Mesenchymal stem cell (in vitro differentiated cells and primary cell): ENCODE results near the gene CCDC197.

Experiments used
- DNase-seq: peaks from one replicate; pipeline ENCODE4 v3.0.0-alpha.2; 2013
- H2AFZ ChIP-seq: one replicate; pipeline ENCODE4 v1.6.1; 2013; ENCODE audit warnings: low read depth, mild to moderate bottlenecking, control low read depth, inconsistent platforms, low read length, moderate library complexity
- H2AK5ac ChIP-seq: 2 replicates; pipeline ENCODE4 v1.6.1; 2013; ENCODE audit warnings: low read length, moderate library complexity, mild to moderate bottlenecking, inconsistent platforms; ENCODE audit not compliant: severe bottlenecking
- H2BK120ac ChIP-seq: one replicate; pipeline ENCODE4 v1.6.1; 2013; ENCODE audit warnings: low read depth, mild to moderate bottlenecking, inconsistent platforms, low read length, moderate library complexity
- H2BK12ac ChIP-seq, 2 experiments: one replicate each; pipeline ENCODE4 v1.6.1; 2013; ENCODE audit warnings: inconsistent platforms in 2 of 2, low read length in 2 of 2, mild to moderate bottlenecking in 2 of 2, moderate library complexity in 2 of 2, control low read depth in 1 of 2
- H2BK15ac ChIP-seq: one replicate; pipeline ENCODE4 v1.6.1; 2013; ENCODE audit warnings: mild to moderate bottlenecking, low read depth, inconsistent platforms; ENCODE audit not compliant: poor library complexity, severe bottlenecking
- H2BK5ac ChIP-seq: 2 replicates; pipeline ENCODE4 v1.6.1; 2013; ENCODE audit warnings: low read depth, mild to moderate bottlenecking, low read length, control low read depth, inconsistent platforms; ENCODE audit not compliant: poor library complexity, severe bottlenecking
- H3K14ac ChIP-seq, 2 experiments: one replicate each; pipeline ENCODE4 v1.6.1; 2013; ENCODE audit warnings: inconsistent platforms in 2 of 2, low read length in 2 of 2, control low read depth in 1 of 2, mild to moderate bottlenecking in 1 of 2, moderate library complexity in 1 of 2
- H3K18ac ChIP-seq, 2 experiments: one replicate each; pipeline ENCODE4 v1.6.1; 2013; ENCODE audit warnings: inconsistent platforms in 2 of 2, low read length in 2 of 2, control low read depth in 1 of 2, low read depth in 1 of 2, mild to moderate bottlenecking in 1 of 2
- H3K23ac ChIP-seq, 2 experiments: one replicate each; pipeline ENCODE4 v1.6.1; 2013; ENCODE audit warnings: inconsistent platforms in 2 of 2, low read length in 2 of 2, mild to moderate bottlenecking in 2 of 2, moderate library complexity in 2 of 2, control low read depth in 1 of 2
- H3K27ac ChIP-seq: 2 replicates; pipeline ENCODE4 v1.5.1; 2013; ENCODE audit warnings: mild to moderate bottlenecking, moderate library complexity, low read length, control low read depth, inconsistent platforms; ENCODE audit not compliant: poor library complexity, severe bottlenecking
- H3K27me3 ChIP-seq, 2 experiments: 2 replicates each; pipeline versions ENCODE4 v1.6.1 to v1.7.0; 2013; ENCODE audit warnings: low read length in 2 of 2, mild to moderate bottlenecking in 2 of 2, moderate library complexity in 2 of 2, control low read depth in 1 of 2, inconsistent platforms in 1 of 2; ENCODE audit not compliant: control insufficient read depth in 1 of 2, insufficient read depth in 1 of 2
- H3K36me3 ChIP-seq, 2 experiments: 2 replicates each; pipeline versions ENCODE4 v1.6.1 to v1.7.0; 2013; ENCODE audit warnings: low read length in 2 of 2, control low read depth in 1 of 2, inconsistent platforms in 1 of 2, low read depth in 1 of 2, mild to moderate bottlenecking in 1 of 2; ENCODE audit not compliant: insufficient read depth in 2 of 2, control insufficient read depth in 1 of 2
- H3K4ac ChIP-seq, 2 experiments: one replicate each; pipeline ENCODE4 v1.6.1; 2013; ENCODE audit warnings: inconsistent platforms in 2 of 2, low read length in 2 of 2, mild to moderate bottlenecking in 2 of 2, moderate library complexity in 2 of 2, control low read depth in 1 of 2, low read depth in 1 of 2
- H3K4me1 ChIP-seq: 2 replicates; pipeline ENCODE4 v1.6.1; 2013; ENCODE audit warnings: low read depth, low read length, control low read depth; ENCODE audit not compliant: control insufficient read depth, insufficient read depth
- H3K4me2 ChIP-seq: 2 replicates; pipeline ENCODE4 v1.6.1; 2013; ENCODE audit warnings: low read length, mild to moderate bottlenecking, inconsistent platforms; ENCODE audit not compliant: poor library complexity, severe bottlenecking
- H3K4me3 ChIP-seq, 2 experiments: 2 replicates each; pipeline versions ENCODE4 v1.5.1 to v1.7.0; 2013; ENCODE audit warnings: low read length in 2 of 2, mild to moderate bottlenecking in 2 of 2, control low read depth in 1 of 2, low read depth in 1 of 2; ENCODE audit not compliant: insufficient read depth in 1 of 2
- H3K79me1 ChIP-seq: replicated peaks from 2 replicates; pipeline ENCODE4 v1.6.1; 2013; ENCODE audit warnings: mild to moderate bottlenecking, control low read depth, low read length, inconsistent platforms; ENCODE audit not compliant: poor library complexity, severe bottlenecking
- H3K9ac ChIP-seq: 2 replicates; pipeline ENCODE4 v1.7.0; 2013; ENCODE audit warnings: mild to moderate bottlenecking, low read length, moderate library complexity
- H3K9me3 ChIP-seq: 2 replicates; pipeline ENCODE4 v1.7.0; 2013; ENCODE audit warnings: mild to moderate bottlenecking, low read length; ENCODE audit not compliant: control insufficient read depth
- H4K8ac ChIP-seq: one replicate; pipeline ENCODE4 v1.6.1; 2013; ENCODE audit warnings: inconsistent platforms, mild to moderate bottlenecking, low read length, moderate library complexity
- H4K91ac ChIP-seq: one replicate; pipeline ENCODE4 v1.6.1; 2013; ENCODE audit warnings: mild to moderate bottlenecking, low read length, inconsistent platforms
- WGBS: methylation state at CpG from one replicate; pipeline ENCODE4 v1.1.7; 2013; ENCODE audit warnings: mixed read lengths; 5-methylcytosine and 5-hydroxymethylcytosine counted together

CCDC197 gene

GRCh38 chr14:93989939-93990338 is 7.2 kb upstream of the CCDC197 start:
- H2BK5ac ChIP-seq, result no peak overlapping the region
- H3K4me2 ChIP-seq, result no peak overlapping the region
- peaks cover 3 to 17% of the 10 kb centered on the region in 2 experiments for H3K27me3 ChIP-seq
- no peak overlapping the region for H3K18ac ChIP-seq
- no peak overlapping the region for H4K8ac ChIP-seq
- no peak overlapping the region for H3K23ac ChIP-seq
- no peaks in the 10 kb centered on the region for H3K9me3 ChIP-seq
- no peak overlapping the region for H3K14ac ChIP-seq
- no peak overlapping the region for H3K27ac ChIP-seq
- H3K4me3 ChIP-seq, result no peak overlapping the region
- no peak overlapping the region for H2BK120ac ChIP-seq
- WGBS, result 84% methylated on average over 4 of the region's 4 CpGs
- H3K4ac ChIP-seq, result no peak overlapping the region
- H2BK15ac ChIP-seq, result no peak overlapping the region
- H3K9ac ChIP-seq, result no peak overlapping the region
- no peak overlapping the region for H2AFZ ChIP-seq
- H3K79me1 ChIP-seq, result no peaks in the 10 kb centered on the region
- H3K4me1 ChIP-seq, result peaks cover 21% of the 10 kb centered on the region
- DNase-seq, result no peak
- H3K36me3 ChIP-seq, result no peaks in the 10 kb centered on the region
- no peak overlapping the region for H4K91ac ChIP-seq
- H2AK5ac ChIP-seq, result no peak overlapping the region
- H2BK12ac ChIP-seq, result no peak overlapping the region

- no peak overlapping the region for H3K9ac ChIP-seq
- no peaks in the 10 kb centered on the region for H3K79me1 ChIP-seq
- peaks cover 21% of the 10 kb centered on the region for H3K4me1 ChIP-seq
- H4K91ac ChIP-seq, result no peak overlapping the region
- no peak overlapping the region for H3K4me3 ChIP-seq
- no peak overlapping the region for H2BK12ac ChIP-seq
- no peaks in the 10 kb centered on the region for H3K9me3 ChIP-seq
- no peak overlapping the region for H3K18ac ChIP-seq
- no peak overlapping the region for H3K4ac ChIP-seq
- H3K27me3 ChIP-seq, result peaks cover 3 to 17% of the 10 kb centered on the region in 2 experiments
- no peak overlapping the region for H3K4me2 ChIP-seq
- H3K14ac ChIP-seq, result no peak overlapping the region
- no peak overlapping the region for H2AK5ac ChIP-seq
- no peak for DNase-seq
- no peak overlapping the region for H3K27ac ChIP-seq
- H4K8ac ChIP-seq, result no peak overlapping the region
- no peak overlapping the region for H2AFZ ChIP-seq
- no peak overlapping the region for H2BK120ac ChIP-seq
- 85% methylated on average over 10 of the region's 10 CpGs for WGBS
- H2BK5ac ChIP-seq, result no peak overlapping the region
- H3K36me3 ChIP-seq, result no peaks in the 10 kb centered on the region
- no peak overlapping the region for H2BK15ac ChIP-seq
- no peak overlapping the region for H3K23ac ChIP-seq
Observed at GRCh38 chr14:93991212-93991611, 5.9 kb upstream of the CCDC197 start.

GRCh38 chr14:93991649-93992048 is 5.5 kb upstream of the CCDC197 start:
- H3K4ac ChIP-seq, result no peak overlapping the region
- no peak overlapping the region for H3K4me2 ChIP-seq
- H3K36me3 ChIP-seq, result no peaks in the 10 kb centered on the region
- H2BK15ac ChIP-seq, result no peak overlapping the region
- no peak overlapping the region for H4K8ac ChIP-seq
- no peak overlapping the region for H3K23ac ChIP-seq
- H3K18ac ChIP-seq, result no peak overlapping the region
- H2AK5ac ChIP-seq, result no peak overlapping the region
- no peak overlapping the region for H4K91ac ChIP-seq
- no peaks in the 10 kb centered on the region for H3K9me3 ChIP-seq
- peaks cover 19% of the 10 kb centered on the region for H3K4me1 ChIP-seq
- H2BK12ac ChIP-seq, result no peak overlapping the region
- no peak overlapping the region for H2AFZ ChIP-seq
- no peak overlapping the region for H2BK120ac ChIP-seq
- peaks cover 3 to 17% of the 10 kb centered on the region in 2 experiments for H3K27me3 ChIP-seq
- DNase-seq, result no peak
- H2BK5ac ChIP-seq, result no peak overlapping the region
- H3K79me1 ChIP-seq, result no peaks in the 10 kb centered on the region
- H3K9ac ChIP-seq, result no peak overlapping the region
- no peak overlapping the region for H3K27ac ChIP-seq
- no peak overlapping the region for H3K4me3 ChIP-seq
- H3K14ac ChIP-seq, result no peak overlapping the region
- WGBS, result 88% methylated on average over 4 of the region's 4 CpGs

- Histone ChIP-seq H3K9me3 (no peaks in the 10 kb centered on the region), H3K4me3 (no peak overlapping the region), H3K4ac (no peak overlapping the region), H3K9ac (no peak overlapping the region), H3K36me3 (no peaks in the 10 kb centered on the region), H2BK12ac (no peak overlapping the region), H2BK120ac (no peak overlapping the region), H3K4me2 (no peak overlapping the region), H4K8ac (no peak overlapping the region), H3K14ac (no peak overlapping the region), H2BK15ac (no peak overlapping the region), H2AK5ac (no peak overlapping the region), H3K18ac (no peak overlapping the region), H3K27me3 (peaks cover 3 to 25% of the 10 kb centered on the region in 2 experiments), H3K4me1 (peaks cover 12% of the 10 kb centered on the region), H4K91ac (no peak overlapping the region), H2AFZ (no peak overlapping the region), H3K27ac (no peak overlapping the region), H3K23ac (no peak overlapping the region), H3K79me1 (no peaks in the 10 kb centered on the region), H2BK5ac (no peak overlapping the region)
- DNase-seq, result no peak
- WGBS, result 77% methylated on average over 6 of the region's 6 CpGs
Observed at GRCh38 chr14:93993382-93993781, 3.7 kb upstream of the CCDC197 start.
